CD4-positive, alpha-beta T cell treated with Interleukin-12 subunit alpha and Interleukin-12 subunit beta, for 1 hour (primary cell): ENCODE measurements around the gene MCRIP2.

Source experiments
- DNase-seq: peaks from one replicate; pipeline ENCODE4 v3.0.0-alpha.2; 2020

MCRIP2 gene

GRCh38 chr16:633336-634050 lies 8.1 kb upstream of the MCRIP2 start:
- DNase-seq, result no peak

- DNase-seq, result no peak
Measured at GRCh38 chr16:634051-634670, 7.5 kb upstream of the MCRIP2 start.

GRCh38 chr16:634996-635395 lies 6.6 kb upstream of the MCRIP2 start:
- no peak for DNase-seq

GRCh38 chr16:635573-636205 lies 5.9 kb upstream of the MCRIP2 start:
- no peak for DNase-seq

- DNase-seq, result peak; percentile 95
Measured at GRCh38 chr16:636206-637080, 5.2 kb upstream of the MCRIP2 start, which contains the start of gene METTL26. TSS of gene METTL26 (minus strand) at chr16:636305. CDS start at chr16:636290, 15 bp downstream.

GRCh38 chr16:637081-638018 lies 4.3 kb upstream of the MCRIP2 start:
- peak; percentile 89 for DNase-seq

- no peak for DNase-seq
Measured at GRCh38 chr16:638034-638543, 3.5 kb upstream of the MCRIP2 start.

GRCh38 chr16:638836-639235 lies 2.8 kb upstream of the MCRIP2 start:
- no peak for DNase-seq

GRCh38 chr16:640614-641013 lies 1.0 kb upstream of the MCRIP2 start:
- DNase-seq, result no peak

- DNase-seq, result peak; percentile 33
Measured at GRCh38 chr16:642189-643049, 791 bp downstream of the MCRIP2 start.

GRCh38 chr16:643050-643368 lies 1.4 kb downstream of the MCRIP2 start:
- no peak for DNase-seq

- no peak for DNase-seq
Measured at GRCh38 chr16:644556-644955, 2.9 kb downstream of the MCRIP2 start.

- DNase-seq, result no peak
Measured at GRCh38 chr16:645852-646678, 4.4 kb downstream of the MCRIP2 start.

GRCh38 chr16:646679-647172 lies 5.1 kb downstream of the MCRIP2 start:
- DNase-seq, result no peak

- DNase-seq, result no peak
Measured at GRCh38 chr16:647173-647902, 5.7 kb downstream of the MCRIP2 start.

- DNase-seq, result peak; percentile 45
Measured at GRCh38 chr16:648071-648780, 6.6 kb downstream of the MCRIP2 start.

- peak; percentile 90 for DNase-seq
Measured at GRCh38 chr16:648781-649589, 7.4 kb downstream of the MCRIP2 start, which contains the start of gene WDR90. TSS of gene WDR90 (plus strand) at chr16:649365. CDS start at chr16:649417, 52 bp downstream.
